HL-60 (cell line): ENCODE data around the gene GAMT.
A peak's percentile ranks its signal among the peaks of the same experiment; 100 is the strongest.

ENCODE experiments used
- DNase-seq, 2 experiments: peaks; one replicate each; pipeline ENCODE4 v3.0.0-alpha.2; 2010 to 2020; ENCODE audit warnings: low read depth in 1 of 2, low spot score in 1 of 2
- H3K27ac ChIP-seq: fragments of 250-450 bp; sonication (Bioruptor Pico); replicated peaks from 2 replicates; pipeline ENCODE4 v1.5.1; 2020; ENCODE audit warnings: mild to moderate bottlenecking, moderate library complexity
- H3K27me3 ChIP-seq: fragments of 250-450 bp; sonication (Bioruptor Pico); 2 replicates; pipeline ENCODE4 v1.5.1; 2021; ENCODE audit warnings: mild to moderate bottlenecking, moderate library complexity; ENCODE audit not compliant: insufficient read depth, poor library complexity, severe bottlenecking
- H3K4me3 ChIP-seq: replicated peaks from 2 replicates; pipeline ENCODE4 v1.5.1; 2011; ENCODE audit warnings: mild to moderate bottlenecking, control low read depth, low read length; ENCODE audit not compliant: insufficient read depth
- GABPA ChIP-seq: IDR thresholded peaks from 2 replicates; pipeline ENCODE4 v1.6.1; 2012; ENCODE audit warnings: low read depth
- POLR2AphosphoS5 ChIP-seq: IDR thresholded peaks from 2 replicates; pipeline ENCODE4 v1.6.1; 2012; ENCODE audit warnings: low read depth
- REST ChIP-seq: IDR thresholded peaks from 2 replicates; pipeline ENCODE4 v1.6.1; 2012; ENCODE audit warnings: low read depth; ENCODE audit not compliant: insufficient replicate concordance
- SPI1 ChIP-seq: IDR thresholded peaks from 2 replicates; pipeline ENCODE4 v1.6.1; 2012; ENCODE audit warnings: low read depth, mild to moderate bottlenecking, borderline replicate concordance
- TF ChIP-seq, protein P1 (sequence below): IDR thresholded peaks from one replicate; pipeline ENCODE4 v1.5.1; 2011; ENCODE audit warnings: low read length, control low read depth, inconsistent platforms; ENCODE audit not compliant: insufficient read depth

Gene GAMT

GRCh38 chr19:1355568-1356507, 45.5 kb downstream of the GAMT start:
- Histone ChIP-seq H3K27me3 (no peaks in the 10 kb centered on the region), H3K27ac (no peak overlapping the region)
- peak in 1 of 2 experiments; percentile 11 for DNase-seq

DNA sequence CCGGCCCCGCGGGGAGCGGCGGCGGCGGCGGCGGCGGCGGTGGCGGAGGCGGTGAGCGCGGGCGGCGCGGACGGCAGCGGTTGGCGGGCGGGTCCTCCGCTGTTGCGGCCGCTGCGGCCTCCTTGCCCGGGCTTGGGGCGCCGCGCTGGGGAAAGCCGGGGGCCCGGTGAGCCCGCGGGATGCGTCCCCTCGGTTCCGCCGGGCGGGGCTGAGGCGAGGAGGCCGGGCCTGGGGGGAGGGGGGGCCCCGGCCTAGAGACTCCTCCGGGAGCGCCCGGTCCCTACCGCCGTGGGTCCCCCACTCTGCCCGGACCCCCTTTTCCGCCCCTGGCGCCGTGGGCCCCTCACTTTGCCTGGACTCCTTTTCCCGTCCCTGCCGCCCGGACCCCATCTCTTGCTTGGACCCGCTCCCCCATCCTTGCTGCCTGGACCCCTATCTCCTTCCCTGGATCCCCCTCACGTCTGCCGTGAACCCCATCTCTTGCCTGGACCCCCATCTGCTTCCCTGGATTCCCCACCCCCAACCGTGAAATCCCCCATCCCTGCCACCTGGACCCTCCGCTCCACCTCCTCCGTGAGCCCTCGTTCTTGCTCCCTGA, 46.3 kb downstream of the GAMT start:
- DNase-seq: no peak
- Histone ChIP-seq H3K27me3 (no peaks in the 10 kb centered on the region), H3K4me3 (peak overlapping the region; percentile 90), H3K27ac (0 out of 2 replicates have a peak overlapping the region, but pooled peaks have one; percentile 31)
- TF ChIP-seq, protein P1, sequence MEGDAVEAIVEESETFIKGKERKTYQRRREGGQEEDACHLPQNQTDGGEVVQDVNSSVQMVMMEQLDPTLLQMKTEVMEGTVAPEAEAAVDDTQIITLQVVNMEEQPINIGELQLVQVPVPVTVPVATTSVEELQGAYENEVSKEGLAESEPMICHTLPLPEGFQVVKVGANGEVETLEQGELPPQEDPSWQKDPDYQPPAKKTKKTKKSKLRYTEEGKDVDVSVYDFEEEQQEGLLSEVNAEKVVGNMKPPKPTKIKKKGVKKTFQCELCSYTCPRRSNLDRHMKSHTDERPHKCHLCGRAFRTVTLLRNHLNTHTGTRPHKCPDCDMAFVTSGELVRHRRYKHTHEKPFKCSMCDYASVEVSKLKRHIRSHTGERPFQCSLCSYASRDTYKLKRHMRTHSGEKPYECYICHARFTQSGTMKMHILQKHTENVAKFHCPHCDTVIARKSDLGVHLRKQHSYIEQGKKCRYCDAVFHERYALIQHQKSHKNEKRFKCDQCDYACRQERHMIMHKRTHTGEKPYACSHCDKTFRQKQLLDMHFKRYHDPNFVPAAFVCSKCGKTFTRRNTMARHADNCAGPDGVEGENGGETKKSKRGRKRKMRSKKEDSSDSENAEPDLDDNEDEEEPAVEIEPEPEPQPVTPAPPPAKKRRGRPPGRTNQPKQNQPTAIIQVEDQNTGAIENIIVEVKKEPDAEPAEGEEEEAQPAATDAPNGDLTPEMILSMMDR: no peak
- no peak for TF ChIP-seq GABPA
- no peak for TF ChIP-seq SPI1
- TF ChIP-seq POLR2AphosphoS5: no peak
- TF ChIP-seq REST: no peak

More at GRCh38 chr19:1355568-1356507, 45.5 kb downstream of the GAMT start:
- no peak for TF ChIP-seq REST
- TF ChIP-seq, protein P1: no peak
- TF ChIP-seq POLR2AphosphoS5: no peak
- no peak for TF ChIP-seq SPI1
- TF ChIP-seq GABPA: no peak
- H3K4me3 ChIP-seq: peak overlapping the region; percentile 90

DNA sequence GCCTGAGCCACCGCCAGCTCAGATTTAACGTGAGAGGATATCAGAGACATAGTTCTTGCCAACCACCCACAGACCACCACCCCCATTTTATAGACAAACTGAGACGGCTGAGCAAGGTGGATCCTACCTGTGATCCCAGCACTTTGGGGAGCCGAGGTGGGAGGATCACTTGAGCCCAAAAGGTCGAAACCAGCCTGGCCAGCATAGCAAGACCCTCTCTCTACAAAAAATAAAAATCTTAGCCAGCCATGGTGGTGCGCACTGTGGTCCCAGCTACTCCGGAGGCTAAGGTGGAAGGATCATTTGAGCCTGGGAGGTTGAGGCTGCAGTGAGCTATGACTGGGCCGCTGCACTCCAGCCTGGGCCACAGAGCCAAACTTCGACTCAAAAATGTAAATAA, 48.2 kb downstream of the GAMT start:
- no peak for DNase-seq
- H3K27me3 ChIP-seq: no peaks in the 10 kb centered on the region
- TF ChIP-seq, protein P1: no peak
- TF ChIP-seq POLR2AphosphoS5: no peak
- TF ChIP-seq SPI1: no peak
- no peak for TF ChIP-seq REST
- TF ChIP-seq GABPA: no peak
- no peak overlapping the region for H3K27ac ChIP-seq
- no peak overlapping the region for H3K4me3 ChIP-seq
